RWPE2 (cell line): Measurements from ENCODE around the gene CDX1.
A peak's percentile ranks its signal among the peaks of the same experiment; 100 is the strongest.

Experiments
- ATAC-seq: fragments of 200-7000 bp; cut with Tn5 transposase; 3 replicates; pipeline ENCODE4 v1.9.1; 2021; ENCODE audit warnings: low read depth
- DNase-seq: peaks from one replicate; pipeline ENCODE4 v3.0.0-alpha.2; 2020; ENCODE audit warnings: low spot score
- H3K27ac ChIP-seq: fragments of 450-650 bp; 2 replicates; pipeline ENCODE4 v1.5.1; 2017; ENCODE audit warnings: mild to moderate bottlenecking; ENCODE audit not compliant: poor library complexity, severe bottlenecking
- H3K27me3 ChIP-seq: fragments of 250-450 bp; sonication (Bioruptor Pico); 2 replicates; pipeline ENCODE4 v1.5.1; 2021; ENCODE audit warnings: mild to moderate bottlenecking, moderate library complexity; ENCODE audit not compliant: insufficient read depth, poor library complexity, severe bottlenecking
- H3K36me3 ChIP-seq: fragments of 250-450 bp; sonication (Bioruptor Pico); 2 replicates; pipeline ENCODE4 v1.5.1; 2020; ENCODE audit warnings: low read depth, mild to moderate bottlenecking, moderate library complexity
- H3K4me1 ChIP-seq: fragments of 250-450 bp; sonication (Bioruptor Pico); 2 replicates; pipeline ENCODE4 v1.5.1; 2021; ENCODE audit warnings: mild to moderate bottlenecking, moderate library complexity; ENCODE audit not compliant: insufficient read depth, poor library complexity, severe bottlenecking
- H3K4me3 ChIP-seq: fragments of 250-450 bp; sonication (Bioruptor Pico); 2 replicates; pipeline ENCODE4 v1.5.1; 2021; ENCODE audit warnings: mild to moderate bottlenecking, moderate library complexity; ENCODE audit not compliant: severe bottlenecking
- H3K9me3 ChIP-seq: fragments of 250-450 bp; sonication (Bioruptor Pico); 2 replicates; pipeline ENCODE4 v1.5.1; 2021; ENCODE audit warnings: mild to moderate bottlenecking, moderate library complexity; ENCODE audit not compliant: severe bottlenecking
- TF ChIP-seq, protein P1 (sequence below): fragments of 450-650 bp; IDR thresholded peaks from one replicate; pipeline ENCODE4 v1.5.1; 2017; ENCODE audit warnings: mild to moderate bottlenecking, moderate library complexity; ENCODE audit not compliant: poor library complexity, severe bottlenecking

Gene CDX1

GRCh38 chr5:150172145-150172544, 5.6 kb downstream of the CDX1 start:
- ATAC-seq = 0 out of 3 replicates have a peak, but pooled peaks have one; percentile 15
- H3K27ac ChIP-seq = no peak overlapping the region
- TF ChIP-seq, protein P1, sequence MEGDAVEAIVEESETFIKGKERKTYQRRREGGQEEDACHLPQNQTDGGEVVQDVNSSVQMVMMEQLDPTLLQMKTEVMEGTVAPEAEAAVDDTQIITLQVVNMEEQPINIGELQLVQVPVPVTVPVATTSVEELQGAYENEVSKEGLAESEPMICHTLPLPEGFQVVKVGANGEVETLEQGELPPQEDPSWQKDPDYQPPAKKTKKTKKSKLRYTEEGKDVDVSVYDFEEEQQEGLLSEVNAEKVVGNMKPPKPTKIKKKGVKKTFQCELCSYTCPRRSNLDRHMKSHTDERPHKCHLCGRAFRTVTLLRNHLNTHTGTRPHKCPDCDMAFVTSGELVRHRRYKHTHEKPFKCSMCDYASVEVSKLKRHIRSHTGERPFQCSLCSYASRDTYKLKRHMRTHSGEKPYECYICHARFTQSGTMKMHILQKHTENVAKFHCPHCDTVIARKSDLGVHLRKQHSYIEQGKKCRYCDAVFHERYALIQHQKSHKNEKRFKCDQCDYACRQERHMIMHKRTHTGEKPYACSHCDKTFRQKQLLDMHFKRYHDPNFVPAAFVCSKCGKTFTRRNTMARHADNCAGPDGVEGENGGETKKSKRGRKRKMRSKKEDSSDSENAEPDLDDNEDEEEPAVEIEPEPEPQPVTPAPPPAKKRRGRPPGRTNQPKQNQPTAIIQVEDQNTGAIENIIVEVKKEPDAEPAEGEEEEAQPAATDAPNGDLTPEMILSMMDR = no peak
- H3K27me3 ChIP-seq = no peaks in the 10 kb centered on the region
- H3K4me1 ChIP-seq = no peaks in the 10 kb centered on the region
- DNase-seq = no peak
- H3K4me3 ChIP-seq = no peak overlapping the region
- no peaks in the 10 kb centered on the region for H3K36me3 ChIP-seq
- no peaks in the 10 kb centered on the region for H3K9me3 ChIP-seq

DNA sequence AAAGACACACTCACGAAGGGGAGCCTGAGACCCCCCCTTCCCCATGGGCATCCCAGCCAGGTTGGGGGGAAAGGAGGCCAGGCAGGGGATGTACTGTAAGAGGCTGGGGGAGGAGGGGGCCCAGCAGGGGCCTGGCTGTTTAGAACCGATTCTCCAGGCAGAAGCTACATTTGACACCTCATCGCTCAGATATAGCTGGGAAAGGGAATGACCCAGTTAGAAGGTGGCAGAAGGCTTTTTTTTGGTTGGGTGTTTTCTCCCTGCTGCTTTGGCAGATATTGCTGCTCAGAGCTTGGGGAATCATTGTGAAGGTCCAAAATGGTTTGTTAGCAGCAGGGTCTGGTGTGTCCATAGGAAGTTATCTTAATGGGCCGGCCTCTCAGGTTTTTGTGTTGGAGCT, 6.0 kb downstream of the CDX1 start:
- TF ChIP-seq, protein P1 = no peak
- H3K27me3 ChIP-seq = no peaks in the 10 kb centered on the region

GRCh38 chr5:150173161-150173560, 6.6 kb downstream of the CDX1 start:
- Histone ChIP-seq H3K36me3 (no peaks in the 10 kb centered on the region), H3K9me3 (no peaks in the 10 kb centered on the region), H3K4me1 (no peaks in the 10 kb centered on the region), H3K27me3 (no peaks in the 10 kb centered on the region), H3K27ac (no peak overlapping the region), H3K4me3 (no peak overlapping the region)
- ATAC-seq (no peak), DNase-seq (no peak)
- TF ChIP-seq, protein P1 = no peak

More for the DNA sequence above, 6.0 kb downstream of the CDX1 start:
- Histone ChIP-seq H3K4me1 (no peaks in the 10 kb centered on the region), H3K4me3 (no peak overlapping the region), H3K36me3 (no peaks in the 10 kb centered on the region), H3K27ac (no peak overlapping the region), H3K9me3 (no peaks in the 10 kb centered on the region)
- no peak for DNase-seq
- no peak for ATAC-seq

GRCh38 chr5:150174285-150174684, 7.7 kb downstream of the CDX1 start:
- DNase-seq (no peak), ATAC-seq (no peak)
- Histone ChIP-seq H3K27ac (no peak overlapping the region), H3K27me3 (no peaks in the 10 kb centered on the region), H3K4me1 (no peaks in the 10 kb centered on the region), H3K4me3 (no peak overlapping the region), H3K36me3 (no peaks in the 10 kb centered on the region), H3K9me3 (no peaks in the 10 kb centered on the region)
- TF ChIP-seq, protein P1 = no peak

DNA sequence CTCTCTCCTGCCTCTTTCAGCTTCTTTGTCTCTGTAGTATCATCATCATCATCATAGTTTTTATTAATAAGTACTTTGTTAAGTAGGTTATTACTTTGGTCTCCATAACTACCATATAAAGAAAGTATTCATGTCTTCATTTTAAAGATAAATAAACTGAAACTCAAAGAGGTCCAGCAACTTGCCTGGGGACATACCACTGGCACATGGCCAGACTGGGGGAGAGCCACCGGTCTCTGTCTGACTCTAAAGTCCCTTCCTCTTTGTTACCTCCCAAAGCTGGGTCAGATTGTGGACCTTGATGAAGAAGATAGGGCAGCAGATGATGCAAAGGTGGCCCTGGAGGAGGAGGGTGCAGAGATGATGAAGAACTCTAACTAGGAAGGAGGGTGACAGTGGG, 8.5 kb downstream of the CDX1 start:
- Histone ChIP-seq H3K9me3 (no peaks in the 10 kb centered on the region), H3K27ac (no peak overlapping the region), H3K4me3 (no peak overlapping the region), H3K4me1 (no peaks in the 10 kb centered on the region), H3K27me3 (no peaks in the 10 kb centered on the region), H3K36me3 (no peaks in the 10 kb centered on the region)
- DNase-seq (no peak), ATAC-seq (no peak)
- TF ChIP-seq, protein P1 = no peak
